HepG2 (cell line): ENCODE measurements around the gene RBP4. TPM values are rescaled to one million over a fixed set of nuclear protein-coding genes. Genes with fewer than 3 reads are reported as not detected.

Experiments
- ATAC-seq: fragments of 200-7000 bp; cut with Tn5 transposase; 3 replicates; pipeline ENCODE4 v1.9.1; 2020; ENCODE audit warnings: mild to moderate bottlenecking, moderate library complexity
- BruUV-seq: library from RNA; stranded (reverse); fragments of 400-500 nt; replicated peaks from 2 replicates; lab custom pipeline; 2021; lab: Mats Ljungman, UMichigan
- CTCF ChIA-PET: fragments of 300-600 bp; formaldehyde crosslinking; extraction: SDS; loops from one replicate; lab custom pipeline; 2021; ENCODE audit warnings: low total read pairs, inconsistent platforms, low intra/inter-chr PET ratio; lab: Yijun Ruan, JAX
- POLR2A ChIA-PET: fragments of 350-600 bp; sonication (Branson Sonifier 250); formaldehyde crosslinking; loops from one replicate; lab custom pipeline; 2020; ENCODE audit warnings: antibody characterized with exemption, inconsistent platforms; lab: Yijun Ruan, JAX
- DNase-seq: peaks from one replicate; pipeline ENCODE4 v3.0.0-alpha.2; 2015; ENCODE audit warnings: low spot score
- FAIRE-seq: peaks from 3 replicates; lab custom pipeline; 2011; peaks lifted over from hg19 to GRCh38; lab: Jason Lieb, UNC
- H2AFZ ChIP-seq: one replicate; pipeline ENCODE4 v1.6.1; 2011; ENCODE audit warnings: low read length, inconsistent platforms
- H3K27ac ChIP-seq: fragments of 300-600 bp; 3 replicates; pipeline ENCODE4 v1.8.0; 2011; ENCODE audit warnings: mixed run types, mild to moderate bottlenecking, mixed read lengths, low read length, inconsistent platforms; ENCODE audit not compliant: insufficient read depth; ENCODE audit errors: extremely low read length
- H3K27me3 ChIP-seq, 2 experiments: fragments of 200-600 bp in 1 of 2; 2 replicates in 1 of 2; 3 replicates in 1 of 2; pipeline versions ENCODE4 v1.6.0 to v1.8.0; 2011; ENCODE audit warnings: low read length in 2 of 2, mild to moderate bottlenecking in 2 of 2, moderate library complexity in 2 of 2, inconsistent platforms in 1 of 2; ENCODE audit not compliant: insufficient read depth in 2 of 2, control insufficient read depth in 1 of 2
- H3K36me3 ChIP-seq, 2 experiments: fragments of 200-600 bp in 1 of 2; replicated peaks in 1 of 2; 2 replicates in 1 of 2; 3 replicates in 1 of 2; pipeline versions ENCODE4 v1.5.1 to v1.8.0; 2011; ENCODE audit warnings: low read length in 2 of 2, inconsistent platforms in 1 of 2; ENCODE audit not compliant: insufficient read depth in 2 of 2, control insufficient read depth in 1 of 2
- H3K4me1 ChIP-seq: 2 replicates; pipeline ENCODE4 v1.5.1; 2012; ENCODE audit warnings: low read length, inconsistent platforms; ENCODE audit not compliant: insufficient read depth
- H3K4me2 ChIP-seq: 2 replicates; pipeline ENCODE4 v1.6.0; 2011; ENCODE audit warnings: low read depth, low read length, inconsistent platforms
- H3K4me3 ChIP-seq, 3 experiments: fragments of 200-600 bp in 1 of 3; sonication (generic), shearing (Covaris generic) in 1 of 3; replicated peaks in 1 of 3; 2 replicates each; pipeline ENCODE4 v1.5.1; 2011 to 2016; ENCODE audit warnings: low read length in 3 of 3, inconsistent platforms in 2 of 3, low read depth in 2 of 3, mild to moderate bottlenecking in 2 of 3, control low read depth in 1 of 3, mixed read lengths in 1 of 3; ENCODE audit not compliant: insufficient read depth in 1 of 3
- H3K79me2 ChIP-seq: one replicate; pipeline ENCODE4 v1.6.1; 2011; ENCODE audit warnings: low read length, inconsistent platforms; ENCODE audit not compliant: insufficient read depth
- H3K9ac ChIP-seq: 2 replicates; pipeline ENCODE4 v1.6.0; 2011; ENCODE audit warnings: mild to moderate bottlenecking, low read depth, low read length, inconsistent platforms; ENCODE audit not compliant: insufficient read depth
- H3K9me3 ChIP-seq: 2 replicates; pipeline ENCODE4 v1.5.1; 2012; ENCODE audit warnings: mild to moderate bottlenecking, low read length
- H4K20me1 ChIP-seq: 2 replicates; pipeline ENCODE4 v1.6.0; 2011; ENCODE audit warnings: inconsistent platforms, mild to moderate bottlenecking, low read length, moderate library complexity; ENCODE audit not compliant: insufficient read depth
- ARID5B ChIP-seq: IDR thresholded peaks from 2 replicates; pipeline ENCODE4 v1.4.0; 2020; ENCODE audit warnings: mild to moderate bottlenecking, missing genetic modification reagents
- BCL3 ChIP-seq: sonication (generic); formaldehyde crosslinking; IDR thresholded peaks from 2 replicates; pipeline ENCODE4 v1.5.1; 2020; ENCODE audit warnings: mild to moderate bottlenecking, missing genetic modification reagents, moderate library complexity
- BCL6 ChIP-seq: IDR thresholded peaks from 2 replicates; pipeline ENCODE4 v1.6.1; 2016; ENCODE audit warnings: missing genetic modification reagents, missing compliant biosample characterization
- DNMT3B ChIP-seq: conservative IDR thresholded peaks from 2 replicates; pipeline ENCODE4 v1.6.1; 2016; ENCODE audit warnings: missing biosample characterization, control low read depth
- FOXA1 ChIP-seq, 2 experiments: fragments of 450-650 bp in 1 of 2; sonication (generic) in 1 of 2; formaldehyde crosslinking in 1 of 2; IDR thresholded peaks; 2 replicates each; pipeline versions ENCODE4 v1.4.0 to v1.6.1; 2016 to 2020; ENCODE audit warnings: missing genetic modification reagents in 1 of 2
- GTF3A ChIP-seq: sonication (generic); formaldehyde crosslinking; conservative IDR thresholded peaks from 2 replicates; pipeline ENCODE4 v1.4.0; 2020; ENCODE audit warnings: mild to moderate bottlenecking, missing genetic modification reagents
- HMG20B ChIP-seq: conservative IDR thresholded peaks from 2 replicates; pipeline ENCODE4 v1.6.1; 2016; ENCODE audit warnings: missing genetic modification reagents, missing compliant biosample characterization
- LCORL ChIP-seq, 2 experiments: fragments of 450-650 bp in 1 of 2; sonication (generic) in 1 of 2; formaldehyde crosslinking in 1 of 2; IDR thresholded peaks; 2 replicates each; pipeline versions ENCODE4 v1.5.0 to v1.6.1; 2017 to 2020; ENCODE audit warnings: antibody characterized with exemption in 1 of 2, missing genetic modification reagents in 1 of 2
- MNT ChIP-seq: fragments of 450-650 bp; IDR thresholded peaks from 2 replicates; pipeline ENCODE4 v1.6.1; 2016
- NFRKB ChIP-seq: fragments of 450-650 bp; IDR thresholded peaks from 2 replicates; pipeline ENCODE4 v1.6.1; 2017
- RBFOX2 ChIP-seq: fragments of 200-400 bp; formaldehyde crosslinking; IDR thresholded peaks from 2 replicates; pipeline ENCODE4 v1.6.1; 2017; ENCODE audit warnings: low read depth, mild to moderate bottlenecking, low read length
- SAP130 ChIP-seq: IDR thresholded peaks from 2 replicates; pipeline ENCODE4 v1.6.1; 2016; ENCODE audit warnings: low read depth
- SMYD3 ChIP-seq: sonication (generic); formaldehyde crosslinking; IDR thresholded peaks from 2 replicates; pipeline ENCODE4 v1.8.1; 2023; ENCODE audit warnings: mild to moderate bottlenecking, missing genetic modification reagents
- SOX13 ChIP-seq, 3 experiments: fragments of 450-650 bp in 1 of 3; sonication (generic) in 1 of 3; formaldehyde crosslinking in 1 of 3; IDR thresholded peaks in 2 of 3; conservative IDR thresholded peaks in 1 of 3; 2 replicates each; pipeline versions ENCODE4 v1.5.0 to v1.6.1; 2016 to 2020; ENCODE audit warnings: antibody characterized with exemption in 1 of 3, mild to moderate bottlenecking in 1 of 3, missing compliant biosample characterization in 1 of 3, missing genetic modification reagents in 1 of 3, moderate library complexity in 1 of 3
- SOX5 ChIP-seq: IDR thresholded peaks from 2 replicates; pipeline ENCODE4 v1.6.1; 2016; ENCODE audit warnings: borderline replicate concordance
- SSRP1 ChIP-seq: IDR thresholded peaks from 2 replicates; pipeline ENCODE4 v1.6.1; 2016; ENCODE audit warnings: control low read depth
- ZFP1 ChIP-seq: IDR thresholded peaks from 2 replicates; pipeline ENCODE4 v1.6.1; 2016
- ZNF205 ChIP-seq: IDR thresholded peaks from 2 replicates; pipeline ENCODE4 v1.6.1; 2018; ENCODE audit warnings: missing biosample characterization, missing genetic modification reagents
- ZNF720 ChIP-seq: sonication (generic); formaldehyde crosslinking; IDR thresholded peaks from 2 replicates; pipeline ENCODE4 v1.4.0; 2020; ENCODE audit warnings: missing genetic modification reagents
- WGBS: methylation state at CpG from one replicate; pipeline ENCODE4 v1.1.6; 2017; ENCODE audit warnings: low lambda C conversion rate; 5-methylcytosine and 5-hydroxymethylcytosine counted together
- in situ Hi-C: cut with HindIII; loops from 2 replicates; pipeline ENCODE4 v1.10.0; 2017; ENCODE audit warnings: low pct_unique_long_range_greater_than_20kb; ENCODE audit not compliant: extremely low pct_ligation_motif_present
- intact Hi-C: fragments of 100-400 bp; cut with micrococcal nuclease; formaldehyde crosslinking; loops from one replicate; pipeline ENCODE4 v1.10.0; 2022; ENCODE audit not compliant: unreplicated experiment
- polyA plus RNA-seq, 8 experiments: library from polyadenylated mRNA; depleted of rRNA in 3 of 8; stranded (reverse) in 7 of 8; unstranded in 1 of 8; fragments of >200 nt; fragmentation: Illumina TruSeq in 4 of 8; extraction: Trizol in 4 of 8; gene quantifications; 2 replicates each; pipeline versions ENCODE4 v1.2.1 to v1.2.3, GENCODE V29; 2011 to 2016; ENCODE audit warnings: low read depth in 4 of 8, missing spikeins in 1 of 8, mixed read lengths in 1 of 8; ENCODE audit not compliant: insufficient read depth in 1 of 8
- total RNA-seq, 5 experiments: library from RNA; depleted of rRNA; stranded (reverse); fragments of >200 nt; fragmentation: Illumina TruSeq; extraction: Trizol; gene quantifications; 2 replicates each; pipeline ENCODE4 v1.2.3, GENCODE V29; 2016; ENCODE audit warnings: low read depth in 1 of 5

RBP4 gene
- total and polyA plus RNA-seq, 2 of the 13 experiments (the other 11 are each of a cell fraction or from before 2014, with no cell fraction given): 642 to 931 TPM

- intact Hi-C loops: loop anchor here (10.0 kb wide), 1 partner anchor 52 kb away; no protein-coding TSS in a partner anchor
- H3K4me1 ChIP-seq: peaks cover 67% of the 10 kb centered on the region
- H3K4me2 ChIP-seq: peak overlapping the region; percentile 75
- DNase-seq (peak; percentile 74), FAIRE-seq (no peak), ATAC-seq (no peak)
- H3K9me3 ChIP-seq: no peaks in the 10 kb centered on the region
- no peak overlapping the region for H2AFZ ChIP-seq
- in situ Hi-C loops: no loop called here
- 67% methylated on average over 1 of the region's 1 CpG for WGBS
- H3K36me3 ChIP-seq: peaks cover 14 to 61% of the 10 kb centered on the region in 2 experiments
- ChIA-PET CTCF (interaction anchor here (1.1 kb wide), 1 partner anchor 84 kb away, joined by 4 read pairs; no protein-coding TSS in a partner anchor), POLR2A (interaction anchor here (0.9 to 1.5 kb wide), 2 partner anchors 83 to 105 kb away, joined by 3 to 5 read pairs; partner anchors contain the start of gene FRA10AC1)
- peak overlapping the region; percentile 48 for H3K27ac ChIP-seq
- no peak overlapping the region for H3K9ac ChIP-seq
- H3K4me3 ChIP-seq: peak overlapping the region in 1 of 3 experiments; percentile 27; a peak in 1 of 6 replicates
- peaks cover 76% of the 10 kb centered on the region for H4K20me1 ChIP-seq
- H3K27me3 ChIP-seq: no peaks in the 10 kb centered on the region; a peak in 1 of 5 replicates
- H3K79me2 ChIP-seq: peaks cover 32% of the 10 kb centered on the region
- no TSS peak for BruUV-seq
- no peak for TF ChIP-seq ZFP1
- no peak for TF ChIP-seq DNMT3B (CRISPR knock-in tag)
- peak; percentile 34; the same call in 1 of the 2 replicates for TF ChIP-seq ARID5B
- TF ChIP-seq MNT: no peak
- no peak for TF ChIP-seq ZNF720 (CRISPR knock-in tag)
- TF ChIP-seq GTF3A: no peak
- TF ChIP-seq SOX13 (IDR thresholded peaks at IDR 0.05): no peak
- peak in 1 of 2 experiments; percentile 79; a peak in 2 of 4 replicates for TF ChIP-seq SOX13 (CRISPR knock-in tag; conservative IDR thresholded peaks at IDR 0.05 in 1 of 2, IDR thresholded peaks at IDR 0.05 in 1 of 2)
- TF ChIP-seq FOXA1 (IDR thresholded peaks at IDR 0.05): no peak
- TF ChIP-seq FOXA1 (CRISPR knock-in tag; IDR thresholded peaks at IDR 0.05): peak; percentile 35; the same call in 1 of the 2 replicates
- TF ChIP-seq SAP130 (CRISPR knock-in tag): peak; percentile 50; the same call in 1 of the 2 replicates
- TF ChIP-seq SOX5 (CRISPR knock-in tag): peak; percentile 75; the same call in 1 of the 2 replicates
- 0 out of 2 replicates have a peak, but pooled peaks have one; percentile 19 for TF ChIP-seq HMG20B (CRISPR knock-in tag)
- TF ChIP-seq SMYD3 (CRISPR knock-in tag): no peak
- 0 out of 2 replicates have a peak, but pooled peaks have one; percentile 6 for TF ChIP-seq SSRP1 (CRISPR knock-in tag)
- TF ChIP-seq NFRKB: no peak
- TF ChIP-seq ZNF205: peak; percentile 100
- no peak for TF ChIP-seq LCORL (IDR thresholded peaks at IDR 0.05)
- TF ChIP-seq LCORL (CRISPR knock-in tag; IDR thresholded peaks at IDR 0.05): no peak
- peak; percentile 58 for TF ChIP-seq RBFOX2
- peak; percentile 51 for TF ChIP-seq BCL6
- 0 out of 2 replicates have a peak, but pooled peaks have one; percentile 0 for TF ChIP-seq BCL3 (CRISPR knock-in tag)
Observed at GRCh38 chr10:93597075-93597599, 3.9 kb downstream of the RBP4 start.
